Hypothalamus (tissue), 51 donors: ENCODE data around the gene LDLRAD3.

Experiments
- DNase-seq, 51 donors: peaks; one replicate each; lab custom pipeline; 2025; lab: John Stamatoyannopoulos, UW

LDLRAD3 gene

GRCh38 chr11:36118084-36118483 is 174.2 kb downstream of the LDLRAD3 start:
- no peak for DNase-seq

DNA sequence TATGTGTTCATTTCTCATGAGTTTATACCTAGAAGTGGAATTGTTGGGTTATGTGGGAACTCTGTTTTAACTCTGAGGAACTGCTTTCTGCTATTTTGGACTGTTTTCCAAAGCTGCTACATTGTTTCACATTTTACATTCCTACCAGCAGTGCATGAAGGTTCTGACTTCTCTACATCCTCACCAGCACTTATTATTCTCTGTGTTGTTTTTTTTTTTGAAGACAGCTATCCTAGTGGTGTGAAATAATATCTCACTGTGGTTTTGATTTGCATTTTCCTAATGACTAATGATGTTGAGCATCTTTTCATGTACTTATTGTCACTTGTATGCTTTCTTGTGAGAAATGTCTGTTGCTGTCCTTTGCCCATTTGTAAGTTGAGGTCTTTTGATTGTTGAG is 175.4 kb downstream of the LDLRAD3 start:
- DNase-seq = no peak

DNA sequence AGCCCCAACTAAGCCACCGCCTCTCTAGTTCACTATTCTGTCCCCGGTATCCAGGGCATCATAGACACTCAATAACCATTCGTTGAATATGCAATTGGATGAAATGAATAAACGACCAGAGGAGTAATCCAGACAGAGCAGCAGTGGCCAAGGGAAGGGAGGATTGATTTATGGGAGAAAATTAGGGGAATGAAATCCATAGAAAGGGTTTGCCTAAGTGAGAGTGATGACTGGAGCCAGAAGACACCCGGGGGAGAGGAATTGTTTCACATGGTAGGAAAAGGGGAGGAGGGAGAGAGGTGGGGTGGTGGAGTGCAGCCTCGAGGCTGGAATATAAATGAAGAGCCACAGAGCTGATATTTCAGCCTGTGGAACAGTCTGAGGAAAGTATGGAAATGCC is 177.2 kb downstream of the LDLRAD3 start:
- no peak for DNase-seq

- no peak for DNase-seq
These were observed 178.8 kb downstream of the LDLRAD3 start for GRCh38 chr11:36122671-36123070.

- DNase-seq = peak in 42 of 51 donors; percentile 6 to 83 (median 50)
These were observed 179.7 kb downstream of the LDLRAD3 start for GRCh38 chr11:36123336-36124101.

DNA sequence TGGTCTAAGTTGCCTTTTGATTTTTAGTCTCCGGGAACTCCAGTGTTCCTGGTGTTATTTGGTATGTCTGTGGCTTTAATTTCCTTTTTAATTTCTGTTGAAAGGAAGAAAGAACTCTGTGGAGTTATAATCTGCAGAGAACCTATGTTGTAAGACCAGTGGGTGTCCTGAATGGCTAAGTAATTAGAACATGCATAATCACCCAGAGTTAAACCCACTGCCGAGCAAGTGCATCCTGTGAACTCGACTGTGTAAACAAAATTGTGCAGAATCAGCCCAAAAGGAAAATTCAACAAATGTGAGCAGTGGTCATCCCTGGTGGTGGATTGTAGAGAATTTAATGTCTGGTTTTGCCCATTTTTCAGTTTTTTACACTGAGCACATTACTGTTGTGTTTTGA is 182.8 kb downstream of the LDLRAD3 start:
- no peak for DNase-seq

DNA sequence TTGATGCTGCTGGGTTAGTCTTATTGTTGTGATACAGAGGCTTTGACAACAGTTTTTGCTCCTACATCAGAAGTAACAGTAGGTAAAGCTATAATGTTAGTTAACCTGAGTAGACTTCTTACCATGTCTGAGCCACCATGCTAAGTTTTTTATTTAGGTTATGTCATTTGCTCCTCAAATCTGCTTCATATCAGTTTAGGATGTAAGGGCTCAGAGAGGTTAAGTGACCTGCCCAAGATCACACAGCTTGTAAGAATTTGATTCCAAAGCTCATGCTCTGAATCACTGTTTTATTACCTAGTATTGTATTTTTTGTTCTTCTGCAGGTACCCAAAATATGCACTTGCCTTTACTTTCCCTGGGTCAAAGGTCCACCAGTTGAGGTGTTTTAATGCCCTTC is 183.7 kb downstream of the LDLRAD3 start:
- no peak for DNase-seq

DNA sequence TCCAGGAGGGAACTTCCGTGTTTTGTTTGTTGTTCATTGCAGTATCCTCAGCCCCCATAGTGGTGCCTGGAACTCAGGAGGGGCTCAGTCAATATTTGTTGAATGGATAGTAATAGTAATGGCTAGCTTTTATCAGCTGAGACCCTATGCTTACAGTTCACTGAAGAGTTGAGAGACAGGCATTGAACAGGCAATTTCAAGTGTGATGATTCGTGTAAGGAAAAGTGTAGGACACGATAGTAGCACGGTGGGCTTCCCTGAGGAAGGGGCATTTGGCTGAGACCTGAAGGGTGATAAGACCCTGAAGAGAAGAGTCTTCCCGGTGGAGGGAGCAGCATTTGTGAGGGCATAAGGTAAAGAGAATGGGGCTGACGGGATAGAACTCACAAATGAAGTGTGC is 186.1 kb downstream of the LDLRAD3 start:
- no peak for DNase-seq

- DNase-seq = no peak
These were observed 186.5 kb downstream of the LDLRAD3 start for GRCh38 chr11:36130401-36130800.

- DNase-seq = peak in 42 of 51 donors; percentile 7 to 75 (median 44)
These were observed 188.0 kb downstream of the LDLRAD3 start for GRCh38 chr11:36131721-36132397.

DNA sequence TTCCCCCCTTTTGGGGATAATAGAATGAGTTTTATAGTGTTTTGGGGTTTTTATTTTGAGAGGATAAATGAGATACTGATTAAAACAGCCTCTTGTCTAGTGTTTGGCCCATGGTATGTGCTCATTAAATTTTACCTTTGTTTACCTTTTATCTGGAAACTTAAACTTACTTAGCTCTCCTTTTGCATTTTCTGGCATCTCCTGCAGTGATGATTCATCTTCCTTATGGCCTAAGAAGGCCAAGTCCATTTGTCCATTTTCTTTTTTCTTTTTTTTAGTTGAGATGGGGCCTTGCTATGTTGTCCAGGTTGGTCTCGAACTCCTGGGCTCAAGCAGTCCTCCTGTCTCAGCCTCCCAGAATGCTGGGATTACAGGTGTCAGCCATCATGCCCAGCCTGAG is 189.1 kb downstream of the LDLRAD3 start:
- no peak for DNase-seq

DNA sequence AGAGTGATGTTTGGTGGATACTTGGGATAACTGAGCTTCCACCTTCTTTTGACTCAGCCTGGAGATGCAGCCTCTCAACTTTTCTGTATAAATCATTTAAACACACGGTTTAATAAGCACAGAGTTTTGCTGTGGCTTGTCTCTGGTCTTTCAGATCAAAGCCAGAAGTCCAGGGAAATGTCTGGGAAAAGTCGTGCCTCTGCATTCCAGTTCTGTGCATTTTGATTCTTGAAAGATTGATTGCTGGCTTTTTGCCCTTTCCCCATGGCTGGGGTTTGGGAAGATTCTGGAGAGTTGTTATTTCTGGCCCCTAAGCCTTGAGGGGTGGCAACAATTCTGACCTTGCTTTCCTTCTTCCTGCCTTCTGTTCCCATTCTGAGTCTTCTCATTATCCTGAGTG is 191.2 kb downstream of the LDLRAD3 start:
- no peak for DNase-seq

DNA sequence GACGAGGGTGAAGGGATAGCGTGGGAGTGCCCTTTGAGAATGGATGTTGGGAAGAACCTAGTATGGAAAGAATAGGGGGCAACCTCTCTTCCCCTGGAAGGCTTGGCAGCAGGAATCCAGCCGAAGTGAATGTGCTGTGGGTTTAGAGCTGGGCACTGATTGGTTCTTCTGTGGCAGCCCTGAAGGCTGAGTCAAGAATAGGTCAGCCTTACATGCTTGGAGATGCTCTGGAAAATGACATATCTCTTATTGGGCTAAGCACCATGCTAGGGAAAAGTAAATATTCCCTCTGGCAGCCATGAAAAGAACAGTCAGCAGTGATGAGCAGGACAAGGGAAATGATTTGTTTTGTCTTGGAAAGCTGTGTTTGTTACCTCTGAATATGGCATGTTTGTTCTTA is 195.9 kb downstream of the LDLRAD3 start:
- no peak for DNase-seq

DNA sequence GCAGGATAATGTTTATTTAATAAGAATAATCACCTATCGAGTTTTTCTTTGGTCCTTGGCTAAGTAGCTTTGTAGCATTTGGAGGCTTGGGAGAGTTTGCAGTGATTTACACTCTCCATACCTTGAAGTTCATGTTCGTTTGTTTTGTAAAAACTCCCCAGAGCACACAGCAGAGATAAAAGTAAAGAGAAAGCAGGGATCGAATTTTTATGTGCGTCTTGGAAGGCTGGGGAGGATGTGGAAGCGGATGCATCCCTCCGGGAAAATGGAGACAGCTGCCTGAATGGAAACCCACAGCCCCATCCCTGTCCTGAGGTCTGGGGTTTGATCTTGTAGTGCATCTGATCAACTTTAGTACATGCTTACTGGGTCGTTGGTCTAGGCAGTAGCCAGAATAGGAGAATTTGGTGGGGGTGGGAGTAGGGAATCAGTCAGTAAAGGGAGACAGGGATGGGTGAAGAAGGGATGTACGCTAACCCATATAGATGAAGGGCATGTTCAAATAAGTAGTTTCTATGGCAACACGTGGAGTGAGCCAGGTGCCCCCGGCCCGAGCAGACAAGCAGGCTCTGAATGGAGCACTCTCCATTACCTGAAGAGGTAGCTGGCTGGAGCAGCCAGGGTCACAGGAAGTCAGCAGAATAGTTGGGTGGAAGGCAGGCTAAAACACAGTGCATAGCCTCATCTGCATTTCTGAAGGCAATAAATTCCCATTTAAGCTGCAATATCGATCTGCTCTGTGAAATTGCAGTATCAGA is 197.5 kb downstream of the LDLRAD3 start:
- DNase-seq = no peak

DNA sequence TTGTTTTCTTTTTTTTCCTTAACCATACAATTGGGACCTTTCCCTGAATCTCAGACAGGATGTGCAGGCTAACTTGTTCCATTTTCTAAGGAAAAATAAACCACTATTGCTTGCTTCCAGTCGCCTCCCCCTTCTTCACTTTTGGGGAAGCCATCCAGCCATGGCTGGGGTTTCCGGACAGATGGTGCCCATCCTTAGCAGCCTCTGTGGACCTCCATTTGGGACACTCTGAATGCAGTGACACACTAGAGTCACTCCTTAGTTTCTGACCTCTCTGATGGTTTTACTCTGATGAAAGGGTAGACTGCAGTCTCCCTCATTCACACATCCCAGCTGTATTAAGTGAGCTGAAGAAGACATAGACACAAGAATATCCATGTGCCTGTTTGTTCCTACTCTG is 198.1 kb downstream of the LDLRAD3 start:
- DNase-seq = no peak

DNA sequence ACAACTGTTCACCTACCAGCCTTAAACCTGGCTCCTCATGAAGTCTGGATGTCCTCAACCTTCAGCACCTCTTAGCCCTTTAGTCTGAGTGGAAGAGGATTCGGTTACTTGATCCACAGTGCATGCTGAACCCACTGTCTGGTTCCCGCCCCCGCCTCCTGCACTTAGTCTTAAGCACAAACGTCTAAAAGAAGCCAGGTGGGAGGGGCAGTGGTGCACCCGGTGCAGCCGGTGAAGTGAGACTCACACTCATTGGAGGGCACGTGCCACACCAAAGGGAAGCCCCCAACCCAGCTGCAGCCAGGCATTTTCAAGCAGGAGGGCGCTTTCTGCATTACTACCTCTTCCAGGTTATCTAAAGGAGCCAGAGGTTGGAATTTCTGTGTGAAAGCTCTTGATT is 198.6 kb downstream of the LDLRAD3 start:
- DNase-seq = no peak

DNA sequence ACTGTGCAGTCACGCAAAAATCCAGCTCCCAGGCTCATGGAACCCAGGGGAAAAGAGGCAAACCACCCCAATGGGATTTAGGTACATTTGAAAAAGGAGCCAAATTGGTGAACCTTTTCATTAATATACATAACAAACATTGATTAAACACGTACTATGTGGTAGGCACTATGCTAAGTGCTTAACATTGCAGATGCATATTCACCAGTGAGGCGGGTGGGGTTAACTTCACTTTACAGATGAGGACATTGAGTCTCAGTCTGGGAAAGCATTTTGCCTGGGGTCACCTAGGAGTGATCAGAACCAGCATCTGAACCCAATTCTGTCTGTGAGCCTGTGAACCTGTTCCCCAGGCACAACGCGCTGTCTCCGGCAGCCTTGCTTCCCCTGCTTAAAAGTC is 199.0 kb downstream of the LDLRAD3 start:
- no peak for DNase-seq

DNA sequence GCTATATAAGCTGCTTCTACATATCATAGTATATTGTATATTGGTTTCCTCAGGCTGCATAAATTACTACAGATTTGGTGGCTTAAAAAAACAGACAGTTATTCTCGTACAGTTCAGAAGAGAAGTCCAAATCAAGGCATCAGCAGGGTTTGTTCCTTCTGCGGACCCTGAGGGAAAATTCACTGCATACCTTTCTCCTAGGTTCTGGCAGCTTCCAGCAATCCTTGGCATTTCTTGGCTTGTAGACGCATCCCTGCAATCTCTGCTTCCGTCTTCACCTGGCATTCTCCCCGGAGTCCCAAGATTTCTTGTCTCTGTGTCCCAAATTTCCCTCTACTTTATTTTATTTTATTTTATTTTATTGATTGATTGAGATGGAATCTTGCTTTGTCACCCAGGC is 202.6 kb downstream of the LDLRAD3 start:
- DNase-seq = no peak

DNA sequence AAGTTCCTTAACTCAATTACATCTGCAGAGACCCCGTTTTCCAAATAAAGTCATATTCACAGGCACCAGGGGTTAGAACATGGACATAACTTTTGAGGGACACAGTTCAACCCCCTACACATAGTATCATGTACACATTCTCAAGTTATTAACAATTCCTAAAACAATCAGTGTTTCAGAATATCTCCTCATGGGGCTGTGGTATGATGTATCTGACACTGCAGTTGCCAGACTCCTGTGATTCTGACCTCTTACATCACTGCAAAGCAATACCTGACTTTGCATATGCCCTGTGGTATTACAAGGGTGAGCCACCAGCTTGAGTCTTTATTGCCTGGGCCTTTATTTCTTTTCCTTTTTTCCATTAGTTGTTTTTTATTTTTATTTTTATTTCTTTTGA is 203.6 kb downstream of the LDLRAD3 start:
- DNase-seq = no peak

GRCh38 chr11:36148701-36149100 is 204.8 kb downstream of the LDLRAD3 start:
- DNase-seq = no peak

GRCh38 chr11:36149538-36150242 is 205.8 kb downstream of the LDLRAD3 start:
- DNase-seq = peak in 5 of 51 donors; percentile 8 to 59 (median 35)
